HepG2 (cell line): ENCODE measurements around the gene TRIM3. TPM values are rescaled to one million over a fixed set of nuclear protein-coding genes. Genes with fewer than 3 reads are reported as not detected.

Source experiments
- AGO1 ChIP-seq: fragments of 200-400 bp; formaldehyde crosslinking; IDR thresholded peaks from 2 replicates; pipeline ENCODE4 v1.6.1; 2017; ENCODE audit warnings: mild to moderate bottlenecking, low read depth, low read length, moderate library complexity; ENCODE audit not compliant: poor library complexity, severe bottlenecking
- ARID2 ChIP-seq: sonication (generic); formaldehyde crosslinking; IDR thresholded peaks from 2 replicates; pipeline ENCODE4 v1.8.1; 2022; ENCODE audit warnings: mild to moderate bottlenecking, missing genetic modification reagents, borderline replicate concordance
- CEBPB ChIP-seq: IDR thresholded peaks from 2 replicates; pipeline ENCODE4 v1.6.1; 2011; ENCODE audit warnings: low read depth, low read length, improper control_type of control experiment, borderline replicate concordance
- CHCHD3 ChIP-seq: sonication (generic); formaldehyde crosslinking; IDR thresholded peaks from 2 replicates; pipeline ENCODE4 v1.8.0; 2022; ENCODE audit warnings: mild to moderate bottlenecking, missing genetic modification reagents, moderate library complexity
- HBP1 ChIP-seq: IDR thresholded peaks from 2 replicates; pipeline ENCODE4 v1.6.1; 2016; ENCODE audit warnings: low read depth, control low read depth
- HNRNPL ChIP-seq: fragments of 200-400 bp; formaldehyde crosslinking; IDR thresholded peaks from 2 replicates; pipeline ENCODE4 v1.6.1; 2017; ENCODE audit warnings: mild to moderate bottlenecking, low read depth, low read length
- HOXD1 ChIP-seq: sonication (generic); formaldehyde crosslinking; IDR thresholded peaks from 2 replicates; pipeline ENCODE4 v1.5.0; 2020; ENCODE audit warnings: missing genetic modification reagents
- JUN ChIP-seq: sonication (generic); formaldehyde crosslinking; IDR thresholded peaks from 2 replicates; pipeline ENCODE4 v1.4.0; 2020; ENCODE audit warnings: mild to moderate bottlenecking, missing genetic modification reagents
- KLF6 ChIP-seq: IDR thresholded peaks from 2 replicates; pipeline ENCODE4 v1.8.0; 2016; ENCODE audit warnings: missing biosample characterization, missing genetic modification reagents
- LBX2 ChIP-seq: sonication (generic); formaldehyde crosslinking; IDR thresholded peaks from 2 replicates; pipeline ENCODE4 v1.5.0; 2020; ENCODE audit warnings: missing genetic modification reagents, mild to moderate bottlenecking, borderline replicate concordance
- LRRFIP1 ChIP-seq: sonication (generic); formaldehyde crosslinking; conservative IDR thresholded peaks from 2 replicates; pipeline ENCODE4 v1.4.0; 2020; ENCODE audit warnings: missing genetic modification reagents
- MBNL3 ChIP-seq: fragments of 250-450 bp; sonication (Bioruptor Pico); conservative IDR thresholded peaks from 2 replicates; pipeline ENCODE4 v1.8.0; 2022; ENCODE audit warnings: mild to moderate bottlenecking, inconsistent platforms
- MTF2 ChIP-seq: sonication (generic); formaldehyde crosslinking; IDR thresholded peaks from 2 replicates; pipeline ENCODE4 v1.5.0; 2020; ENCODE audit warnings: missing genetic modification reagents, borderline replicate concordance
- PAF1 ChIP-seq: IDR thresholded peaks from 2 replicates; pipeline ENCODE4 v1.6.1; 2016; ENCODE audit warnings: missing genetic modification reagents, missing compliant biosample characterization
- PHF21A ChIP-seq: sonication (generic); formaldehyde crosslinking; IDR thresholded peaks from 2 replicates; pipeline ENCODE4 v1.5.0; 2020; ENCODE audit warnings: mild to moderate bottlenecking, missing genetic modification reagents
- RFXAP ChIP-seq: sonication (generic); formaldehyde crosslinking; IDR thresholded peaks from 2 replicates; pipeline ENCODE4 v1.4.0; 2020; ENCODE audit warnings: missing genetic modification reagents, borderline replicate concordance
- TAF1 ChIP-seq: sonication (generic); formaldehyde crosslinking; IDR thresholded peaks from 2 replicates; pipeline ENCODE4 v1.4.0; 2020; ENCODE audit warnings: missing genetic modification reagents
- ZBTB2 ChIP-seq: sonication (generic); formaldehyde crosslinking; IDR thresholded peaks from 2 replicates; pipeline ENCODE4 v1.8.0; 2022; ENCODE audit warnings: low read depth, missing genetic modification reagents
- ZKSCAN5 ChIP-seq: sonication (generic); formaldehyde crosslinking; IDR thresholded peaks from 2 replicates; pipeline ENCODE4 v1.5.1; 2020; ENCODE audit warnings: mild to moderate bottlenecking, missing genetic modification reagents
- ZNF484 ChIP-seq: sonication (generic); formaldehyde crosslinking; IDR thresholded peaks from 2 replicates; pipeline ENCODE4 v1.5.1; 2020; ENCODE audit warnings: mild to moderate bottlenecking, low read depth, missing genetic modification reagents, borderline replicate concordance
- ZNF709 ChIP-seq: sonication (generic); formaldehyde crosslinking; IDR thresholded peaks from 2 replicates; pipeline ENCODE4 v1.5.0; 2020; ENCODE audit warnings: mild to moderate bottlenecking, missing genetic modification reagents
- ZNF710 ChIP-seq: sonication (generic); formaldehyde crosslinking; IDR thresholded peaks from 2 replicates; pipeline ENCODE4 v1.5.0; 2020; ENCODE audit warnings: mild to moderate bottlenecking, missing genetic modification reagents, borderline replicate concordance
- polyA plus RNA-seq, 8 experiments: library from polyadenylated mRNA; depleted of rRNA in 3 of 8; stranded (reverse) in 7 of 8; unstranded in 1 of 8; fragments of >200 nt; fragmentation: Illumina TruSeq in 4 of 8; extraction: Trizol in 4 of 8; gene quantifications; 2 replicates each; pipeline versions ENCODE4 v1.2.1 to v1.2.3, GENCODE V29; 2011 to 2016; ENCODE audit warnings: low read depth in 4 of 8, missing spikeins in 1 of 8, mixed read lengths in 1 of 8; ENCODE audit not compliant: insufficient read depth in 1 of 8
- total RNA-seq, 5 experiments: library from RNA; depleted of rRNA; stranded (reverse); fragments of >200 nt; fragmentation: Illumina TruSeq; extraction: Trizol; gene quantifications; 2 replicates each; pipeline ENCODE4 v1.2.3, GENCODE V29; 2016; ENCODE audit warnings: low read depth in 1 of 5

TRIM3 gene
- total and polyA plus RNA-seq, 2 of the 13 experiments (the other 11 are each of a cell fraction or from before 2014, with no cell fraction given): 3.6 to 6.3 TPM

GRCh38 chr11:6440906-6441358 lies 32.8 kb downstream of the TRIM3 start, which contains the start of gene HPX (continued):
- TF ChIP-seq PHF21A (CRISPR knock-in tag) (peak; percentile 74), RFXAP (CRISPR knock-in tag) (no peak), HOXD1 (no peak), CEBPB (peak; percentile 76; the same call in 1 of the 2 replicates), CHCHD3 (CRISPR knock-in tag) (no peak), LBX2 (CRISPR knock-in tag) (no peak), AGO1 (no peak), PAF1 (CRISPR knock-in tag) (no peak), KLF6 (CRISPR knock-in tag) (no peak), ARID2 (no peak), JUN (CRISPR knock-in tag) (no peak), ZNF710 (peak; percentile 18; the same call in 1 of the 2 replicates), HNRNPL (no peak), ZKSCAN5 (CRISPR knock-in tag) (peak; percentile 82), MTF2 (CRISPR knock-in tag) (no peak), ZBTB2 (no peak), TAF1 (no peak), HBP1 (no peak), MBNL3 (CRISPR knock-in tag) (no peak), ZNF484 (CRISPR knock-in tag) (no peak), ZNF709 (CRISPR knock-in tag) (no peak), LRRFIP1 (no peak)
